ENCODE measurements around the gene ANKRD66.
"Not testable (repeated sequence)": the region's sequence is repeated elsewhere in the genome, so short reads cannot be mapped to it uniquely, and the experiment has no call there.

ANKRD66 gene

GRCh38 chr6:46746696-46747095 lies at the start of gene ANKRD66:
ANKRD66 (plus strand) TSS chr6:46746933; CDS start chr6:46751949, 5,016 bp downstream.
- DNase-seq, result no peak

- DNase-seq, result no peak
Measured at GRCh38 chr6:46699970-46700369, 46.8 kb upstream of the ANKRD66 start.

- no peak for DNase-seq
Measured at GRCh38 chr6:46704562-46704961, 42.2 kb upstream of the ANKRD66 start.

- no peak for DNase-seq
Measured at GRCh38 chr6:46706464-46706863, 40.3 kb upstream of the ANKRD66 start.

GRCh38 chr6:46711491-46711890 lies 35.2 kb upstream of the ANKRD66 start:
- DNase-seq, result no peak

- DNase-seq, result no peak
Measured at GRCh38 chr6:46715141-46715540, 31.6 kb upstream of the ANKRD66 start.

GRCh38 chr6:46719099-46719498 lies 27.6 kb upstream of the ANKRD66 start:
- no peak for DNase-seq

- no peak for DNase-seq
Measured at GRCh38 chr6:46720401-46720800, 26.3 kb upstream of the ANKRD66 start.

GRCh38 chr6:46729787-46730326 lies 16.9 kb upstream of the ANKRD66 start:
- DNase-seq, result no peak

- DNase-seq, result no peak
Measured at GRCh38 chr6:46730921-46731461, 15.7 kb upstream of the ANKRD66 start.

GRCh38 chr6:46733341-46733801 lies 13.4 kb upstream of the ANKRD66 start:
- no peak for DNase-seq

GRCh38 chr6:46734867-46735719 lies 11.6 kb upstream of the ANKRD66 start, which contains the start of gene PLA2G7:
PLA2G7 (minus strand) TSS chr6:46735375; CDS start chr6:46722891, 12,484 bp downstream.
- DNase-seq, result no peak

- DNase-seq, result no peak
Measured at GRCh38 chr6:46735720-46736031, 11.1 kb upstream of the ANKRD66 start.

- no peak for DNase-seq
Measured at GRCh38 chr6:46736906-46737305, 9.8 kb upstream of the ANKRD66 start.

- no peak for DNase-seq
Measured at GRCh38 chr6:46741482-46741881, 5.3 kb upstream of the ANKRD66 start.

- DNase-seq, result no peak
Measured at GRCh38 chr6:46741910-46742309, 4.8 kb upstream of the ANKRD66 start.

GRCh38 chr6:46743425-46744158 lies 3.1 kb upstream of the ANKRD66 start:
- no peak for DNase-seq

- not testable (repeated sequence) for DNase-seq
Measured at GRCh38 chr6:46744159-46744725, 2.5 kb upstream of the ANKRD66 start.

GRCh38 chr6:46745973-46746372 lies 760 bp upstream of the ANKRD66 start:
- no peak for DNase-seq

- DNase-seq, result no peak
Measured at GRCh38 chr6:46748940-46749503, 2.3 kb downstream of the ANKRD66 start.

GRCh38 chr6:46749731-46750130 lies 3.0 kb downstream of the ANKRD66 start:
- DNase-seq, result no peak

GRCh38 chr6:46751658-46752057 lies 4.9 kb downstream of the ANKRD66 start:
- DNase-seq, result no peak

- DNase-seq, result no peak
Measured at GRCh38 chr6:46755865-46756264, 9.1 kb downstream of the ANKRD66 start.
